Anterior cingulate cortex (tissue), 58 donors: ENCODE measurements around the gene PHEX.

Source experiments
- DNase-seq, 58 donors: peaks; one replicate each; lab custom pipeline; 2025; lab: John Stamatoyannopoulos, UW

The PHEX gene

DNA sequence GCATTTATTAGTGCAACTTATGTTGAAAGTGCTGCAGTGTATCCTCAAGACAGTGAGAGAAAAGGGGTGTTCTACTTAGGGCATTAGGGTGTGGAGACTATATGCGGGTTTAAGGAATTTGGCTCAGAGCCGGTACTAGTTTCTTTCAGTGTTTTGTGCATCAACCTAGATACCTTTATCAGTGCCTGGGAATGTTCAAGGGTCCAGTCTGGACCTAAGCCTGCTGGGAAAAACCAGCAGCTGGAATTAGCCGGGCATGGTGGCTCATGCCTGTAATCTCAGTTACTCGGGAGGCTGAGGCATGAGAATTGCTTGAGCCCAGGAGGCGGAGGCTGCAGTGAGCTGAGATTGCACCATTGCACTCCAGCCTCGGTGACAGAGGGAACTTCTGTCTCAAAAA, 7.4 kb downstream of the PHEX start:
- no peak for DNase-seq

- DNase-seq, result no peak
Observed at GRCh38 chrX:22040184-22040583, 8.1 kb downstream of the PHEX start.

- peak in 2 of 58 donors; percentile 0 to 1 for DNase-seq
Observed at GRCh38 chrX:22041907-22042530, 9.9 kb downstream of the PHEX start.

GRCh38 chrX:22043872-22044271, 11.7 kb downstream of the PHEX start:
- DNase-seq, result no peak

DNA sequence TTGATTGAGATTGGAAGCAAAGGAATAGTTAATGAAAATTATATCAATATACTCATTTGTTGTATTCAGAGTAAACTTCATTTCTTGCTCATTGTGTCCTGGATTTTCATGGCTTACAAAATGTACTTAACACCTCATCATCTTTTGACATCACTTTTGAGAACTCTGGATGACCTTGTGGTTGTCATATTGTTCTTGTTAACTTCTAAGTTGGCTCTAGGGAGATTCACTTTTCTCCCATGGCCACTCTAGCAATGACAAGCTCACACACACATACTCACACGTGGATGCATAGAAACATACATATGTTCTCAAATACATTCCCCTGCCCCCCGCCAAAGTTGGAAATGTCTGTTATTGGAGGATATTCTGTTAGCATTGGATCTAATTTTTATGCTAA, 15.3 kb downstream of the PHEX start:
- no peak for DNase-seq

DNA sequence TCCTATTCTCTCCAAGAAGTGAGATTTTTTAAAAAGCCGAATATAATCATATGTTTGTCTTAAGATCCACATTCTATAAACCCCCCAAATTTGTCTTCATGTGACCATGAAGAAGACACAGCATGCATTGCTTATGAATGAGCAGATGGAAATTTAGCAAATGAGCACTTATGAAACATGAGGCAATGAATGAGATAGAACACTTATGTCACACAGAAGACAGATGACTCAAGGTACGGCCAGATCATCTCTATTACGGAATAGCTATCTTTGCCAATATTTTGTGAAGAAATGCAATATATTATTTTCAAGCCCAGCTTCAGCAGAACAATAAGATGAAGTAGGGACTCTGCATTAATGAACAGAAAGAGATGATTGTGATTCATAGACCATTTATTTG, 21.4 kb downstream of the PHEX start:
- no peak for DNase-seq

DNA sequence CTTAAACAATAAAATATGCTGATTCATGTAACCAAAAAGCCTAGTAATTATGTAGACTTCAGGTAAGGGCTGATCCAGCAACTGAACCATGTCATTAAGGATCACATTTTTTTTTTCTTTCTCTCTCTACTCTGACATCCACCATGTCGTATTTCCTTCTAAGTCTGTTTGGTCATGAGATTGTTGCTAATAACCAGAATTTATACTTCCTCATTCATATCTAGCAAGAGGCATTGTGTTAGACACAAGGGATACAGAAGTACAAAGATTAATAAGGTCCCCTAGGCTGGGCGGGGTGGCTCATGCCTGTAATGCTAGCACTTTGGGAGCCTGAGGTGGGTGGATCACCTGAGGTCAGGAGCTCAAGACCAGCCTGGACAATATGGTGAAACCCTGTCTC, 24.1 kb downstream of the PHEX start:
- no peak for DNase-seq

GRCh38 chrX:22057667-22058066, 25.5 kb downstream of the PHEX start:
- DNase-seq, result no peak

- DNase-seq, result no peak
Observed at GRCh38 chrX:22059775-22060174, 27.6 kb downstream of the PHEX start.

GRCh38 chrX:22060415-22061280, 28.5 kb downstream of the PHEX start:
- DNase-seq, result no peak

- no peak for DNase-seq
Observed at GRCh38 chrX:22063284-22063683, 31.2 kb downstream of the PHEX start.

DNA sequence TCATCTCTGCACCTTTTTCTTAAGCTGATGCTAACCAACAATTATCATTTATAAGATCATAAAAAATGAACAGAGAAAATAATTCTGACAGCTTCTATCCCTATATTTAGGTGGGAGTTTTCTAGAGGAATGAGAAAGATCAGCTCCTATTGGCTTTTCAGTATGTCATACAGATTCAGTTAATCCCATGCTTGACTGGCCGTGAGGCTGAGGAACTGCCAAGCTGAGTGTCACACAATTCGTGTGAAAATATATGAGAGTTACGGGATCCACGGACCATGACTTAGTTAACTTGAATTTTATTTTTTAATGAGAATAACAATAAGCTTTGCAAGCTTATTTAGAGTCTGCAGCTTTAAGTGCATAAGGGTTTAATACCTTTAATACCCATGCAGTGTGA, 37.5 kb downstream of the PHEX start:
- no peak for DNase-seq

GRCh38 chrX:22073928-22074327, 41.8 kb downstream of the PHEX start:
- DNase-seq, result no peak

DNA sequence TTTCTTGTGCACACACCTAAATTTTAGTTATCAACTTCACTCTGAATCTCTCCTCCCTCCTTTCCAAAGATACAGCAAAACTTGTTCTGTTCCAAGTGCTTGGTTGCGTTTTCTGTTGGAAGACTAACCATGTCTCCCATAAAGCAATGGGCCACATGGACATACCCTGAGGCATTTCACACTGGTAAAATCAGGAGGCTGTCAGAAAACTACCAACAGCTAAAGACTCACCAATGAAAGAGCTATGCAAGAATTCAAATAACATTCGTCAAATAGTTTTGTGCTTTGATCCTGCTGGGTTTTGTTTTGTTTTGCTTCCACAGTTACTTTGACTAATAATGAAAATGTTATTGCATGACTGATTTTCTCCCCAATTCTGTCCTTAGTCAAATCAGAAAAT, 46.0 kb downstream of the PHEX start:
- no peak for DNase-seq

- DNase-seq, result no peak
Observed at GRCh38 chrX:22081475-22082092, 49.5 kb downstream of the PHEX start.

GRCh38 chrX:22086003-22086402, 53.9 kb downstream of the PHEX start:
- no peak for DNase-seq

DNA sequence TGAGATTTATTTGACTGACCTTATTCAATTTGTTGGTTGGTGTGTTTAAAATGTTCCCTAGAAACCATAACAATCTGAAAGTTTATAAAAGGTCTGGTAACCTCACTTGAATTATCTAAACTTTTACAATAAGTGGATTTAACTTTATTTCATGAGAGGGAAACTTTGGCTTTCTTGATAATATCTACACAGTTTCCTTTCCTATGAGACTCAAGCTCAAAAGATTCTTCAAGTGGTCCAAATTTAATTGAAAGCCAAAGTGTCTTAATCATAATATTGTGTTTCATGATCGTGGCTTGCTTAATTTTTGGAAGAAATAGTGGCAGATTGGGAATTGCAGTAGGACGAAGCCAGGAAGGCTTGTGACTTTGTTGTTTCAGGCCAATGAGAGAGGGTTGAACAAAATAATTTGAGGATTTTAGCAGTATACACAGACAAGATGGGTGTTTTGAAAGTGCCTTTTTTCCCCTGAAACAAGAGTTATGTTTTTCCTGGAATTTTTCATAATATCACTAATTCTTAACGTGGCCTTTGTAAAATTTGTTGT, 55.0 kb downstream of the PHEX start:
- DNase-seq, result no peak

- no peak for DNase-seq
Observed at GRCh38 chrX:22088326-22088725, 56.2 kb downstream of the PHEX start.

DNA sequence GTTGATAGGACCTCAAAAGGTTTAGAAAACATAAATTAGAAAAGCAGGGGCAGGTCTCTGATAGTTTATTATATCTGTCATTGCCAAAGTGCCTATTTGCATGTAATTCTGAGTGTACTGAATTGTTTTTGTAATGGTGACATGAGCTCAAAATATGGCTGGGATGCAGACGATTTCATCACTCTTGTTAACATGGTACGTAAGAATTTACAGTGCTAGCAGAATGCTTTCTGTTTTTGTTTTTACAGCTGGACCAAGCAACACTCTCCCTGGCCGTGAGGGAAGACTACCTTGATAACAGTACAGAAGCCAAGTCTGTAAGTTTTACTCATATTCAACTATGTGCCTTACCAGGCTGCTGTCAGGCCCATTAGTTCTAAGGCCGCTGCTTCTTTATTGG, 58.1 kb downstream of the PHEX start:
- no peak for DNase-seq

DNA sequence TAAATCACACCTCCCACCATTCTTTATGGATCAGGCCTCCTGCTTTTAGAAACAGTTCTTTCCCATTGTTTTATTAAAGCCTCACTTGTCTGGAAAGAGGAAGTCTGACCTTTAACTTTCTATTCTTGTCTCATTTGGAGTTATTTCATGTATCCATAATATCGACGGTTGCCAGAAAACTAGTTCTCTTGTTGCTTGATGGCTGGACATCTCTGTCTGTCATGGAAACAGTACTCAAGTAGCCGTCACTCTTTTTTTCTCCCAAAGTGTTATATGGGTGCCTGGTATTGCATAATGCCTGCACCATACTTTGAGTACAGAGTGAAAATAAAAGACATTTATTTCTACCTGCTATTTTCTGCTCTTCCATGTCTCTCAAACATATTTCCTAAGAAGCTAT, 61.4 kb downstream of the PHEX start:
- DNase-seq, result no peak

- peak in 1 of 58 donors; percentile 2 for DNase-seq
Observed at GRCh38 chrX:22095286-22095685, 63.2 kb downstream of the PHEX start.
